Spleen (tissue), 11 donors: Measurements from ENCODE around the gene NUDT9. TPM values are rescaled to one million over a fixed set of nuclear protein-coding genes. Genes with fewer than 3 reads are reported as not detected.

Source experiments
- DNase-seq: peaks from one replicate; pipeline ENCODE4 v3.0.0-alpha.2; 2020
- H3K27ac ChIP-seq, 8 donors: fragments of 200-600 bp; sonication (generic) in 7 of 8; 1 replicate in 4 of 8; 2 replicates in 4 of 8; pipeline versions ENCODE4 v1.5.0 to v1.8.0; 2016 to 2021; ENCODE audit warnings: inconsistent platforms in 4 of 8, mild to moderate bottlenecking in 4 of 8, moderate library complexity in 1 of 8
- H3K27me3 ChIP-seq, 7 donors: fragments of 200-600 bp; sonication (generic) in 6 of 7; replicated peaks in 1 of 7; 1 replicate in 4 of 7; 2 replicates in 3 of 7; pipeline versions ENCODE4 v1.5.0 to v1.8.0; 2016 to 2021; ENCODE audit warnings: inconsistent platforms in 3 of 7, mild to moderate bottlenecking in 1 of 7
- H3K36me3 ChIP-seq, 6 donors: fragments of 200-600 bp; sonication (generic) in 5 of 6; 1 replicate in 4 of 6; 2 replicates in 2 of 6; pipeline versions ENCODE4 v1.5.0 to v1.8.0; 2016 to 2021; ENCODE audit warnings: inconsistent platforms in 2 of 6
- H3K4me1 ChIP-seq, 6 donors: fragments of 200-600 bp; sonication (generic) in 5 of 6; 1 replicate in 3 of 6; 2 replicates in 3 of 6; pipeline versions ENCODE4 v1.5.0 to v1.8.0; 2016 to 2021; ENCODE audit warnings: inconsistent platforms in 3 of 6
- H3K4me3 ChIP-seq, 8 donors: fragments of 200-600 bp; sonication (generic) in 7 of 8; 1 replicate in 4 of 8; 2 replicates in 4 of 8; pipeline versions ENCODE4 v1.5.0 to v1.8.0; 2016 to 2021; ENCODE audit warnings: inconsistent platforms in 4 of 8, mild to moderate bottlenecking in 4 of 8, moderate library complexity in 2 of 8
- H3K9me3 ChIP-seq, 8 donors: fragments of 200-600 bp; sonication (generic) in 7 of 8; 1 replicate in 4 of 8; 2 replicates in 4 of 8; pipeline versions ENCODE4 v1.5.0 to v1.8.0; 2016 to 2021; ENCODE audit warnings: inconsistent platforms in 4 of 8
- POLR2A ChIP-seq, 3 donors: fragments of 450-650 bp; IDR thresholded peaks; one replicate each; pipeline ENCODE4 v1.5.1; 2017; ENCODE audit warnings: antibody characterized with exemption in 3 of 3, mild to moderate bottlenecking in 1 of 3
- POLR2AphosphoS5 ChIP-seq, 3 donors: sonication (generic); formaldehyde crosslinking; IDR thresholded peaks; one replicate each; pipeline ENCODE4 v1.5.1; 2017; ENCODE audit warnings: antibody characterized with exemption in 3 of 3
- WGBS, 5 donors: extraction: QIAGEN DNeasy Blood & Tissue Kit in 3 of 5; methylation state at CpG; one replicate each; pipeline versions ENCODE4 v1.1.5 to v1.1.7; 2013 to 2018; 5-methylcytosine and 5-hydroxymethylcytosine counted together
- intact Hi-C: fragments of 100-400 bp; cut with DNase I; formaldehyde crosslinking; loops from one replicate; pipeline ENCODE4 v1.15.0; 2023; ENCODE audit warnings: low total_unique reads
- polyA plus RNA-seq, 3 donors: library from polyadenylated mRNA; stranded (reverse); fragments of 200-250 nt; gene quantifications; one replicate each; pipeline ENCODE4 v1.2.1, GENCODE V29; 2013
- total RNA-seq, 7 donors: library from RNA; depleted of rRNA in 3 of 7; stranded (reverse); fragments of >200 nt in 3 of 7; fragmentation: NEBNext Ultra II Directional in 4 of 7; extraction: Animal tissue kit (Norgen Biotek cat#: 25700) in 4 of 7; gene quantifications; one replicate each; pipeline versions ENCODE4 v1.1.0 to v1.2.1, GENCODE V29; 2016 to 2021
- TF ChIP-seq, protein P1 (sequence below), 11 experiments: fragments of 200-600 bp in 7 of 11; fragments of 450-650 bp in 4 of 11; sonication (generic) in 4 of 11; IDR thresholded peaks in 8 of 11; conservative IDR thresholded peaks in 3 of 11; 1 replicate in 7 of 11; 2 replicates in 4 of 11; pipeline versions ENCODE4 v1.4.0 to v1.8.0; 2016 to 2021; ENCODE audit warnings: antibody characterized with exemption in 11 of 11, inconsistent platforms in 4 of 11, mild to moderate bottlenecking in 1 of 11
- donor health status: healthy with polysubstance abuse.
- donor health status: DM: no; HTN: no; CAD: no; lungs with moderate emphysema.
- donor health status: DM: no; HTN: no; CAD: no.
- donor health status: Bipolar disorder and iron deficiency.
- donor health status: healthy.
- donor health status: DM: no; HTN: no; CAD: no.
- donor health status: DM: yes; HTN: yes; CAD: no.

NUDT9 gene
- total and polyA plus RNA-seq, 10 donors, result 14.9 to 23.7 (median 20.5) TPM

DNA sequence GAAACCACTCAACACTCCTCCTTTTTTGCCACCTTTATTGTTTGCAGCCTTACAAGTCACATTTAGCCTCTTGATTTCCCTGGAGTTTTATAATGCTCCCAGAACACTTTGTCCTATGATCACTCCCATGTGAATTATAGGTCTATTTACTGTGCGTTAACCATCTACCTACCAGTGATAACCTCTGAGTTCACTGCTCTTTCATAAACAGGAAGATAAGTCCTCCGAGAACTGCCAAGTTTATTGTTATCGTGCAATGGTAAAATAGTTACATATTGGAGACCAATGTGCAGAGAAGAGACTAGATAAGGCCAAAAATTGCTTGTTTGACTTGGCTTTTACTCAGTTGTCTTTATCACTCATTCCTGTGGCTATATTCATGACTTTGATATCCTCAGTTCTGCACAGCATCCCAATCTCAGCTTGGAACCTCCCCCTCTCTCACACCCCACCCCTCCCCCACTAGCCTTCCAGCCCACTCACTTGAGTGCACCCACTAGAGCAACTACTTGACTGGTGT is 12.9 kb upstream of the NUDT9 start:
- peaks cover 0 to 22% (median 5%) of the 10 kb centered on the region in 6 donors for H3K4me1 ChIP-seq
- WGBS, 5 donors, result 69 to 79% (median 71%) methylated on average over 3 of the region's 3 CpGs
- TF ChIP-seq POLR2A (IDR thresholded peaks at IDR 0.05) (no peak), POLR2AphosphoS5 (IDR thresholded peaks at IDR 0.05) (no peak)
- TF ChIP-seq, protein P1, sequence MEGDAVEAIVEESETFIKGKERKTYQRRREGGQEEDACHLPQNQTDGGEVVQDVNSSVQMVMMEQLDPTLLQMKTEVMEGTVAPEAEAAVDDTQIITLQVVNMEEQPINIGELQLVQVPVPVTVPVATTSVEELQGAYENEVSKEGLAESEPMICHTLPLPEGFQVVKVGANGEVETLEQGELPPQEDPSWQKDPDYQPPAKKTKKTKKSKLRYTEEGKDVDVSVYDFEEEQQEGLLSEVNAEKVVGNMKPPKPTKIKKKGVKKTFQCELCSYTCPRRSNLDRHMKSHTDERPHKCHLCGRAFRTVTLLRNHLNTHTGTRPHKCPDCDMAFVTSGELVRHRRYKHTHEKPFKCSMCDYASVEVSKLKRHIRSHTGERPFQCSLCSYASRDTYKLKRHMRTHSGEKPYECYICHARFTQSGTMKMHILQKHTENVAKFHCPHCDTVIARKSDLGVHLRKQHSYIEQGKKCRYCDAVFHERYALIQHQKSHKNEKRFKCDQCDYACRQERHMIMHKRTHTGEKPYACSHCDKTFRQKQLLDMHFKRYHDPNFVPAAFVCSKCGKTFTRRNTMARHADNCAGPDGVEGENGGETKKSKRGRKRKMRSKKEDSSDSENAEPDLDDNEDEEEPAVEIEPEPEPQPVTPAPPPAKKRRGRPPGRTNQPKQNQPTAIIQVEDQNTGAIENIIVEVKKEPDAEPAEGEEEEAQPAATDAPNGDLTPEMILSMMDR (IDR thresholded peaks at IDR 0.05 in 8 of 11, conservative IDR thresholded peaks at IDR 0.05 in 3 of 11), result no peak
- peaks cover 0 to 4% (median 0%) of the 10 kb centered on the region in 8 donors for H3K9me3 ChIP-seq
- H3K4me3 ChIP-seq, result no peak overlapping the region
- H3K27ac ChIP-seq, result no peak overlapping the region
- H3K36me3 ChIP-seq, result no peaks in the 10 kb centered on the region
- DNase-seq, result no peak
- H3K27me3 ChIP-seq, result no peaks in the 10 kb centered on the region
- intact Hi-C loops, result no loop called here

DNA sequence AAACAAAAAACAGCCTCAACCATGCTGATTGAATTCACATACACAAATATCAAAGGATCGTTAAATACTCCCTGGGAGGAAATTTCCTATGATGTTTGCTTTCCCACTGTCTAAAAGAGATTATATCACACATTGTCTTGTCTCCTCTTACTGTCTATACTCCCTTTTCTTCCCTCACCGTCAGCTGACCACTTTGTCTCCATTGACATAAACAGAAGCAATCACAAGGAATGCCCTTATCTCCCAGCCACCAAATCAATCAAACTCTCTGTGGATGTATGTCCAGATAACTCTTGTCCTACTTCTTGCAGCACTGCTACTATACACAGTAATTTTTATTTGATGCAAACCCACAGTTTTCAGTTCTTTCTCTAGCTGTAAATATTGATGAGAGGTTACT is 12.2 kb upstream of the NUDT9 start:
- H3K9me3 ChIP-seq, result peaks cover 0 to 4% (median 0%) of the 10 kb centered on the region in 8 donors
- 79 to 87% (median 83%) methylated on average over 2 of the region's 2 CpGs for WGBS, 5 donors
- TF ChIP-seq, protein P1 (IDR thresholded peaks at IDR 0.05 in 8 of 11, conservative IDR thresholded peaks at IDR 0.05 in 3 of 11), result no peak
- DNase-seq, result no peak
- H3K4me1 ChIP-seq, result peaks cover 0 to 22% (median 5%) of the 10 kb centered on the region in 6 donors
- intact Hi-C loops, result no loop called here
- no peak overlapping the region for H3K4me3 ChIP-seq
- H3K27ac ChIP-seq, result no peak overlapping the region
- no peaks in the 10 kb centered on the region for H3K27me3 ChIP-seq
- no peaks in the 10 kb centered on the region for H3K36me3 ChIP-seq

- WGBS, 5 donors, result 87 to 98% (median 92%) methylated on average over 2 of the region's 2 CpGs
- no peaks in the 10 kb centered on the region for H3K36me3 ChIP-seq
- H3K27me3 ChIP-seq, result no peaks in the 10 kb centered on the region
- no peak overlapping the region for H3K27ac ChIP-seq
- intact Hi-C loops, result no loop called here
- TF ChIP-seq POLR2AphosphoS5 (IDR thresholded peaks at IDR 0.05) (no peak), POLR2A (IDR thresholded peaks at IDR 0.05) (no peak)
- TF ChIP-seq, protein P1 (IDR thresholded peaks at IDR 0.05 in 8 of 11, conservative IDR thresholded peaks at IDR 0.05 in 3 of 11), result no peak
- H3K9me3 ChIP-seq, result peaks cover 0 to 4% (median 0%) of the 10 kb centered on the region in 8 donors
- no peak for DNase-seq
- H3K4me3 ChIP-seq, result no peak overlapping the region
- H3K4me1 ChIP-seq, result peaks cover 0 to 22% (median 5%) of the 10 kb centered on the region in 6 donors
These were observed 11.7 kb upstream of the NUDT9 start for GRCh38 chr4:87410679-87411078.

GRCh38 chr4:87414816-87415215 is 7.6 kb upstream of the NUDT9 start:
- Histone ChIP-seq H3K4me3 (no peak overlapping the region), H3K27ac (no peak overlapping the region), H3K4me1 (no peaks in the 10 kb centered on the region), H3K36me3 (no peaks in the 10 kb centered on the region), H3K27me3 (no peaks in the 10 kb centered on the region), H3K9me3 (peaks cover 0 to 5% (median 0%) of the 10 kb centered on the region in 8 donors)
- intact Hi-C loops, result no loop called here
- TF ChIP-seq POLR2AphosphoS5 (IDR thresholded peaks at IDR 0.05) (no peak), POLR2A (IDR thresholded peaks at IDR 0.05) (no peak)
- TF ChIP-seq, protein P1 (IDR thresholded peaks at IDR 0.05 in 8 of 11, conservative IDR thresholded peaks at IDR 0.05 in 3 of 11), result no peak
- no peak for DNase-seq
